ENCODE data around the gene CEACAM6. TPM values are rescaled to one million over a fixed set of nuclear protein-coding genes. Genes with fewer than 3 reads are reported as not detected.
"Not testable (repeated sequence)": the region's sequence is repeated elsewhere in the genome, so short reads cannot be mapped to it uniquely, and the experiment has no call there.

Gene CEACAM6
- 268 TPM for total RNA-seq

DNA sequence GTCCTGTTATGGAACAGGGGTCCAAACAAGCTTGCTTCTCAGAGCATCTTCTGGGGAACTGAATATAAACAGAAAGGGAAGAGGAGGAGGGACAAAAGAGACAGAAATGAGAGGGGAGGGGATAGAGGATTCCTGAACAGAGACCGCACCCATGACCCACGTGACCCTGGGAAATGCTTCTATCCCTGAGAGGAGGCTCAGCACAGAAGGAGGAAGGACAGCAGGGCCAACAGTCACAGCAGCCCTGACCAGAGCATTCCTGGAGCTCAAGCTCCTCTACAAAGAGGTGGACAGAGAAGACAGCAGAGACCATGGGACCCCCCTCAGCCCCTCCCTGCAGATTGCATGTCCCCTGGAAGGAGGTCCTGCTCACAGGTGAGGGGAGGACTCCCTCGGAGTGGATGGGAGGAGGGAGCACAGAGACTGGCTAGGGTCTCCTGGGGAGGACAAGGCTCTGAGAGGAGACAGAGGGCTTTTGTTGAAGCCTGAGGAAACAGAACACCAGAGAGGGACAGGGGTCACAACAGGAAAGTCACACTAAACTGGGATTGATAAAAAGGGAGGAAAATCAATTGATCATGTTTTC is at the start of gene CEACAM6:
Gene CEACAM6 (plus strand): TSS at position 203 of the 586 bp plus-strand sequence. CDS start 109 bp downstream, at position 312.
- peak; percentile 28 for ATAC-seq

DNA sequence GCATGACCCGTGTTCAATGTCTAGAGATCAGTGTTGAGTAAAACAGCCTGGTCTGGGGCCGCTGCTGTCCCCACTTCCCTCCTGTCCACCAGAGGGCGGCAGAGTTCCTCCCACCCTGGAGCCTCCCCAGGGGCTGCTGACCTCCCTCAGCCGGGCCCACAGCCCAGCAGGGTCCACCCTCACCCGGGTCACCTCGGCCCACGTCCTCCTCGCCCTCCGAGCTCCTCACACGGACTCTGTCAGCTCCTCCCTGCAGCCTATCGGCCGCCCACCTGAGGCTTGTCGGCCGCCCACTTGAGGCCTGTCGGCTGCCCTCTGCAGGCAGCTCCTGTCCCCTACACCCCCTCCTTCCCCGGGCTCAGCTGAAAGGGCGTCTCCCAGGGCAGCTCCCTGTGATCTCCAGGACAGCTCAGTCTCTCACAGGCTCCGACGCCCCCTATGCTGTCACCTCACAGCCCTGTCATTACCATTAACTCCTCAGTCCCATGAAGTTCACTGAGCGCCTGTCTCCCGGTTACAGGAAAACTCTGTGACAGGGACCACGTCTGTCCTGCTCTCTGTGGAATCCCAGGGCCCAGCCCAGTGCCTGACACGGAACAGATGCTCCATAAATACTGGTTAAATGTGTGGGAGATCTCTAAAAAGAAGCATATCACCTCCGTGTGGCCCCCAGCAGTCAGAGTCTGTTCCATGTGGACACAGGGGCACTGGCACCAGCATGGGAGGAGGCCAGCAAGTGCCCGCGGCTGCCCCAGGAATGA is 48.4 kb upstream of the CEACAM6 start:
- peak; percentile 80 for ATAC-seq

DNA sequence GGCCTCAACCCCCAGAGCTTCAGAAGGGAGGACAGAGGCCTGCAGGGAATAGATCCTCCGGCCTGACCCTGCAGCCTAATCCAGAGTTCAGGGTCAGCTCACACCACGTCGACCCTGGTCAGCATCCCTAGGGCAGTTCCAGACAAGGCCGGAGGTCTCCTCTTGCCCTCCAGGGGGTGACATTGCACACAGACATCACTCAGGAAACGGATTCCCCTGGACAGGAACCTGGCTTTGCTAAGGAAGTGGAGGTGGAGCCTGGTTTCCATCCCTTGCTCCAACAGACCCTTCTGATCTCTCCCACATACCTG is 47.9 kb upstream of the CEACAM6 start:
- no peak for ATAC-seq

GRCh38 chr19:41707871-41708371 is 47.4 kb upstream of the CEACAM6 start:
- ATAC-seq: no peak

DNA sequence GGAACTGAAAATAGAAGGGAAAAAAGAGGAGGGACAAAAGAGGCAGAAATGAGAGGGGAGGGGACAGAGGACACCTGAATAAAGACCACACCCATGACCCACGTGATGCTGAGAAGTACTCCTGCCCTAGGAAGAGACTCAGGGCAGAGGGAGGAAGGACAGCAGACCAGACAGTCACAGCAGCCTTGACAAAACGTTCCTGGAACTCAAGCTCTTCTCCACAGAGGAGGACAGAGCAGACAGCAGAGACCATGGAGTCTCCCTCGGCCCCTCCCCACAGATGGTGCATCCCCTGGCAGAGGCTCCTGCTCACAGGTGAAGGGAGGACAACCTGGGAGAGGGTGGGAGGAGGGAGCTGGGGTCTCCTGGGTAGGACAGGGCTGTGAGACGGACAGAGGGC is 46.8 kb upstream of the CEACAM6 start, which contains the start of gene CEACAM5:
Gene CEACAM5 (plus strand): TSS at position 146 of the 400 bp plus-strand sequence. CDS start 106 bp downstream, at position 252.
- peak; percentile 49 for ATAC-seq

- ATAC-seq: not testable (repeated sequence)
Measured at GRCh38 chr19:41709516-41709915, 45.8 kb upstream of the CEACAM6 start.

DNA sequence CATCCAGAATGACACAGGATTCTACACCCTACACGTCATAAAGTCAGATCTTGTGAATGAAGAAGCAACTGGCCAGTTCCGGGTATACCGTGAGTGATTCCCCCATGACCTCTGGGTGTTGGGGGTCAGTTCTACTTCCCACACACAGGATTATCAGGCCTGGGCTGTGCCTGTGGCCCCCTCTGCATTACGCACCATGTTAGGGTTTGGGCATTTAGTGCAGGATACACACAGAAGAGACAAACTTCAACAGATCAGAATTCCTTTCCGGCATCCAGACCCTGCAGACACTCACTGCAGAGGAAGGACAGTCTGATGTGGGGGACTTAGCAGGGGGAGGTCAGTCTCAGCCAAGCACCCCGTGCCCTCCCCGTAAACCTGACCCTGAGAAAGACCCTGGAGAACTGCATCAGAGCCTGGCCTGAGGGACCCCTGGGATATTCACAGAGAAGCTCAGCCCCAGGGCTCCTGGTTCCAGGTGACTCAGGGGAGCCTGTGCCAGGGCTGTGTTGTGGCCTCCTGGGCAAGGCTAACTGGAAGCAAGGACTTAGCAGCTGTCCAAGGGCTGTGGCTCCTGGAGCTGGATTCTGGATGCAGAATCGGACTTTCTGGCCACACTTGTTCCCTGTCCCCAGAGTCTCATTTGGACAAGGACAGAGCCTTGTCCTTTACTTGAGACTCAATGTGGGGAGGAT is 45.2 kb upstream of the CEACAM6 start:
- ATAC-seq: no peak

DNA sequence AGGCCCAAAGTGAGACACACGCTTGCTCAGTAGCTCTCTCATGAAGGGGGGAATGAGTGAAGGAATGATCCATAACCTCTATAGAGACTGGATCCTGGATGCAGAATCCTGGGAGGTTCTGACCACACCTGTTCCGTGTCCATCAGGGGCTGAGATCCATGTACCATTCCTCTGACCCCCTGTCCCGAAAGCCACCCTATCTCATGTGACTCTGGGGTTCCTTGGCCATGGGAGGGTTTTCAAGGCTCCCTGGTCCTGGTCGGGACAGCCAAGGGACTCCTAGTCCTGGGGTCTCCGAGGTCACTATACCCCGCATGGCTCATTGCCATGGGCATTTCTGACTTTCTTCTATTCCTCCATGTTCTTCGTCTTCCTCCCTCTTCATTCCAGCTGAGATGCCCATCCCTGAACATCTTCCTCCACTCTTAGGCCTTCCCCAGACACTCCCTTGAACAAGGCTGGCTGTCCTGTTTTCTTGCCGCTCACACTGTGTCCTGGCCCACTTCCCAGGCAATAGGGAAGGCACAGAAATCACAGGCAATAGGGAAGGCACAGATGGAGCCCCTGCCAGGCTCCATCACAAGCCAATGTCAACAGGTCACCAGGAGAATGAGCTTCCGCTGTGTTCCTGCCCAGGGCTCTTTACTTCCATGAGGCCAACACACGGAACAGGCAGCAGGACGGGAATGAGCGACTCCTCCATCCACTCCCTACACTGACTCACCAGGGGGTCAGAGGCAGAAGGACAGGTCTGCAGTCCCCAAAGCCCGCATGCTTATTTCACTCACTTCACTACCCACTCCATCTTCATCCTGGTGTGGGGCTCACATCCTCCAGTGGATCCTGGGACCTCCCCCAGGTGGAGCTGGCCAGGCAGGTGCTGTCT is 43.7 kb upstream of the CEACAM6 start:
- no peak for ATAC-seq

- ATAC-seq: no peak
Measured at GRCh38 chr19:41714598-41714997, 40.7 kb upstream of the CEACAM6 start.

DNA sequence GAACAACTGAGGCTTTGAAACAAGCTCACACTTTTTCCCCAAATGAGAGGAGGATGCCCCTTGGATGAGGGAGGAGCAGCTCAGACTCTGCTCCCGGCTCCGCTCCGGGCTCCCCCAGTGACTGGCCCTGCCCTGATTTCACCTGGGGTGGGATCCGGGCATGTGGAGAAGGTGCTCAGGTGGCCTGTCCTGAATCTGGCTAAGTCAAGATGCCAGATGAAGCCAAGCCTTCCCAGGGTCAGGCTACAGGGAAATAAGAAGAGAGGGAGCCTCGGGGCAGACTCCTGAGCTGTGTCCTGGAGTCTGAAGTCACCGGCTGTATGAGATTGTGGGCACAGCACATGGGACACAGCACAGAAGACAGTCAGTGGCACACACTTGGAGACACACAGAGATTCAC is 36.6 kb upstream of the CEACAM6 start:
- no peak for ATAC-seq

DNA sequence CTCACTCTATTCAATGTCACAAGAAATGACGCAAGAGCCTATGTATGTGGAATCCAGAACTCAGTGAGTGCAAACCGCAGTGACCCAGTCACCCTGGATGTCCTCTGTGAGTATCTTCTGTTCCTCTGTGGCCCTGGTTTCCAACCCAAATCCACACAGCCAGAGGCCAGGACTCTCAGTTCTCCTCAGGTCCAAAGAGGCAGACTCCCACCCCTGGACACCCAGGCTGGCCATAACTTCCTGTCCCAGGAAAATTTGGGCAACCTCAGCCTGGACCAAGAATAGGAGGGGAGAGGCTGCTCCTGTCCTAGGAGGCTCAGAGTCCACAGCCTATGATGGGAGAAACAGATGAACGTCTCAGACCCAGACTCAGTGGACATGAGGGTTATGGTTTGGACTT is 35.2 kb upstream of the CEACAM6 start:
- no peak for ATAC-seq

DNA sequence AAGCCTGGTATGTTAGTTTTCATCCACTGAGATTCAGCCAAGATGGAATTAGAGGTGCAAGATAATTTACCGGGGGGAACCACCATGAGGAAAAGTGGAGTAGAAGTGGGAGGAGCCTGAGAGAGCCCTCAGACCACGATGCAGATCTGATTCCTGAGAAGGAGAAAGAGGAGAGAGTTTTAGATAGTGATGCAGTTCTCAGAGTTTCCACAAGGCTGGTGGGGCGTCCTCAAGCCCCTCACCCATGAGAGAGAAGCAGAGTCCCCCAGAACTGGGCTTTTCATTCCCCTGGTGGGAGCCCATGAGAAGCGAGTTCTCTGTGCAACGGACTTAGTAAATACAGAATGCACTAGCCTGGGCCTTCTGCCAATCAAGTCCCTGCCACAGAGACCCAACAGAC is 28.8 kb upstream of the CEACAM6 start:
- no peak for ATAC-seq

GRCh38 chr19:41734156-41734555 is 21.2 kb upstream of the CEACAM6 start:
- ATAC-seq: no peak

DNA sequence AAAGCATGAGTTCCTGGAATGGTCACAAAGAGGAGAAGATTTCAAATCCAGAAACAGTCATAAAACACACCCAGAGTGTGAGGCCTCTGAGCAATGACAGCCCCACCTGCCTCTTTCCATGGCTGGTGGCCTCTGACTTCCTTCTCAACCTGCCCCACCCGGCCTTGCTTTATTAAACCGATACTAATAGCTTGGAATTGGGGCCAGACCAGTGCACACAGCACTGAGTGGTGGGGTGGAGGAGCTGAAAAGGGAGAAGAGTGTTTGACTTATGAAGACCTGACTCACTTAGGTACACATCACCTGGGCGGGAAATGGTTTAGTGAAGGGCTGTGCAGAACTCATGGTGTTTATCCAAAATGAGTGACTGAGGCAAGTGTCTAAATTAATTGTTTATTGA is 20.7 kb upstream of the CEACAM6 start:
- peak; percentile 94 for ATAC-seq

GRCh38 chr19:41735071-41735600 is 20.2 kb upstream of the CEACAM6 start:
- peak; percentile 54 for ATAC-seq

GRCh38 chr19:41739361-41739760 is 16.0 kb upstream of the CEACAM6 start:
- ATAC-seq: no peak

GRCh38 chr19:41740415-41741243 is 14.7 kb upstream of the CEACAM6 start:
- peak; percentile 85 for ATAC-seq

GRCh38 chr19:41741244-41741554 is 14.1 kb upstream of the CEACAM6 start:
- ATAC-seq: no peak

DNA sequence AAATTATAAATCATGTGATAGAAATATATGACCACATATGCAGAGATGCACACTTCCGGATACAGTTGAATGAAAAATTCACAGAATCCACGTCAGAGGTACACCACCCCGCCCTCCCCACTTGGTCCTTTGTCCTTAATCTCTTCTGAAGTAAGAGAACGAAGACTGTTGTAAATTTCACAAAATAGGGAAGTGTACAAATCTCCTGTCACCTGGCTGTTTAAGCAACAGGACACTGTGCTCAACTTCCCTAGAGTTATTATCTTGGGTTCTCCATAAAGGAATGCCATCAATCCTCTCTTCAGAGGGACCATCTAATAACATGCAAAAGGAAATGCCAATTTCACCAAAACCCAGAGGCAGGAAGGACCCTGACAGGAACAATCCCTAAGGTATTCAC is 10.5 kb upstream of the CEACAM6 start:
- peak; percentile 53 for ATAC-seq

DNA sequence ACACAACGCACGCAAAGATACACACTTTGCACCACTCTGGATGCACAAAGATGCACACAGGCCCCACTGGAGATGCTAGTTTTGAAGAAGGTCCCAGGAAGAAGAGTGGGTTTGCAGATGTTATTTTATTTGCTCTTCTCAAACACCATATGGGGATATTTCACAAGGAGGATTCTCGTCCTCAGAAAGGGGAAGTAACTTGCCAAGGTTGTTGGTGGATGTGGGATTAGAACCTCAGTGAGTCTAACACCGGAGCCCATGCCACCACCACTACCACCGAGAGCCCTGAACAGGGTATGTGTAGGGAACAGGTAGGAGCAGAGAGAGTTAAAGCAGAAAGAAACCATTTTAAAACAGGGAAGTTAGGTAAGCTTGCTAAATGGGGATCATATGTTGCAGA is 9.6 kb upstream of the CEACAM6 start:
- no peak for ATAC-seq

DNA sequence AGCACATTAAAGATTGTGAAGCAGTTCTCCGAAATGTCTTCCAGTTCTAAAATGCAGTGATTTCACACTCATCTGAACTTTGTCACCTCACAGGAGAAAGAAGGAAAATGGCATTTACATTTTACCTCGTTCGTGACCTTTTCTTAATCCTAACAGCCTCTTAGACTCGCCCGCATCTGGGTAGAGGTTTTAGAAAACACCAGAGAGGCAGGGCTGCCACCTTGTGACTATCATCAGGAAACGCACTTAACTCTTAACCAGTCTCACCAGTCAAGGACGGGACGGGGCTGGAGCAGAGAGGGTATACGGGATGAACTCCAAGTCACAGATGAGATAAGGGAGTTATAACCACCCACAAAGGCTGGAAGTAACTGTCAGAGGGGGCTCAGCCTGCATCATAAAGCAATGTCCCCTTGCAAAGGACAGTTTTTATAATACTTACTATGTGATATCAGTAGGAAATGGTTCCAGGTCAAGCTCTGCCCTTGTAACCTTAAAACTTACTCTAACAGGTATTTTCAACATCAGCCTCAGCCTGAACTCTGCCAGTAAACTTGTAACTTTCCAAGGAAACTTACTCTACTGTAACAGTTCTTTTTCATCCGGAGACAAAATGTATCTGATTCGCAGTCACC is 8.6 kb upstream of the CEACAM6 start:
- peak; percentile 73 for ATAC-seq
